Stimulated activated memory B cell treated with anti-CD40 and anti-IgM and Interleukin-4, amounts not matched to agents 10 μg/mL and 1 μg/mL and 100 μg/mL, for 72 hours (primary cell): ENCODE data around the gene GPRIN1.

ENCODE experiments used
- ATAC-seq: fragments of 150-1000 bp; cut with Tn5 transposase; 2 replicates; pipeline ENCODE4 v1.10.0; 2021
- H3K27ac Mint-ChIP-seq: one replicate; pipeline ENCODE4 v1.8.0; 2022; ENCODE audit warnings: mild to moderate bottlenecking, mixed read lengths
- H3K27me3 Mint-ChIP-seq: one replicate; pipeline ENCODE4 v1.8.0; 2022; ENCODE audit warnings: mixed read lengths
- H3K36me3 Mint-ChIP-seq: one replicate; pipeline ENCODE4 v1.8.0; 2022; ENCODE audit warnings: mixed read lengths
- H3K4me1 Mint-ChIP-seq: one replicate; pipeline ENCODE4 v1.8.0; 2022; ENCODE audit warnings: mixed read lengths
- H3K4me3 Mint-ChIP-seq: one replicate; pipeline ENCODE4 v1.8.0; 2022; ENCODE audit warnings: mild to moderate bottlenecking, moderate library complexity, mixed read lengths
- H3K9me3 Mint-ChIP-seq: one replicate; pipeline ENCODE4 v1.8.0; 2022; ENCODE audit warnings: mixed read lengths

The GPRIN1 gene

GRCh38 chr5:176646707-176647029 lies 36.7 kb upstream of the GPRIN1 start:
- no peaks in the 10 kb centered on the region for H3K9me3 Mint-ChIP-seq
- peak; percentile 1 for ATAC-seq
- H3K4me1 Mint-ChIP-seq, result peaks cover 44% of the 10 kb centered on the region
- H3K27ac Mint-ChIP-seq, result peak overlapping the region; percentile 90
- peak overlapping the region; percentile 89 for H3K4me3 Mint-ChIP-seq
- H3K36me3 Mint-ChIP-seq, result no peaks in the 10 kb centered on the region
- H3K27me3 Mint-ChIP-seq, result peaks cover 5% of the 10 kb centered on the region

- Mint-ChIP-seq H3K27ac (peak overlapping the region; percentile 90), H3K36me3 (no peaks in the 10 kb centered on the region), H3K4me1 (peaks cover 39% of the 10 kb centered on the region), H3K4me3 (peak overlapping the region; percentile 89), H3K9me3 (no peaks in the 10 kb centered on the region), H3K27me3 (peaks cover 5% of the 10 kb centered on the region)
- no peak for ATAC-seq
Observed at GRCh38 chr5:176646049-176646706, 36.2 kb upstream of the GPRIN1 start.

- no peak for ATAC-seq
- peaks cover 5% of the 10 kb centered on the region for H3K27me3 Mint-ChIP-seq
- no peaks in the 10 kb centered on the region for H3K36me3 Mint-ChIP-seq
- peaks cover 28% of the 10 kb centered on the region for H3K4me1 Mint-ChIP-seq
- H3K4me3 Mint-ChIP-seq, result no peak overlapping the region
- no peaks in the 10 kb centered on the region for H3K9me3 Mint-ChIP-seq
- H3K27ac Mint-ChIP-seq, result no peak overlapping the region
Observed at GRCh38 chr5:176644878-176645670, 35.1 kb upstream of the GPRIN1 start.

- no peak overlapping the region for H3K4me3 Mint-ChIP-seq
- peaks cover 5% of the 10 kb centered on the region for H3K27me3 Mint-ChIP-seq
- H3K36me3 Mint-ChIP-seq, result no peaks in the 10 kb centered on the region
- no peaks in the 10 kb centered on the region for H3K9me3 Mint-ChIP-seq
- peaks cover 23% of the 10 kb centered on the region for H3K4me1 Mint-ChIP-seq
- no peak overlapping the region for H3K27ac Mint-ChIP-seq
- no peak for ATAC-seq
Observed at GRCh38 chr5:176644294-176644693, 34.3 kb upstream of the GPRIN1 start.

GRCh38 chr5:176643491-176644219 lies 33.7 kb upstream of the GPRIN1 start:
- no peaks in the 10 kb centered on the region for H3K36me3 Mint-ChIP-seq
- H3K27ac Mint-ChIP-seq, result no peak overlapping the region
- no peak overlapping the region for H3K4me3 Mint-ChIP-seq
- no peak for ATAC-seq
- peaks cover 17% of the 10 kb centered on the region for H3K4me1 Mint-ChIP-seq
- peaks cover 5% of the 10 kb centered on the region for H3K27me3 Mint-ChIP-seq
- H3K9me3 Mint-ChIP-seq, result no peaks in the 10 kb centered on the region

- Mint-ChIP-seq H3K4me3 (no peak overlapping the region), H3K4me1 (peaks cover 11% of the 10 kb centered on the region), H3K36me3 (no peaks in the 10 kb centered on the region), H3K9me3 (no peaks in the 10 kb centered on the region), H3K27me3 (peaks cover 8% of the 10 kb centered on the region), H3K27ac (no peak overlapping the region)
- ATAC-seq, result no peak
Observed at GRCh38 chr5:176642675-176643490, 32.9 kb upstream of the GPRIN1 start.

- Mint-ChIP-seq H3K27me3 (peaks cover 19% of the 10 kb centered on the region), H3K4me1 (no peaks in the 10 kb centered on the region), H3K36me3 (no peaks in the 10 kb centered on the region), H3K27ac (no peak overlapping the region), H3K4me3 (no peak overlapping the region), H3K9me3 (no peaks in the 10 kb centered on the region)
- ATAC-seq, result no peak
Observed at GRCh38 chr5:176640616-176641015, 30.7 kb upstream of the GPRIN1 start.

- peaks cover 19% of the 10 kb centered on the region for H3K27me3 Mint-ChIP-seq
- no peak overlapping the region for H3K4me3 Mint-ChIP-seq
- H3K9me3 Mint-ChIP-seq, result no peaks in the 10 kb centered on the region
- H3K36me3 Mint-ChIP-seq, result no peaks in the 10 kb centered on the region
- H3K4me1 Mint-ChIP-seq, result peaks cover 4% of the 10 kb centered on the region
- no peak overlapping the region for H3K27ac Mint-ChIP-seq
- no peak for ATAC-seq
Observed at GRCh38 chr5:176639981-176640380, 30.0 kb upstream of the GPRIN1 start.

- peaks cover 19% of the 10 kb centered on the region for H3K27me3 Mint-ChIP-seq
- no peak overlapping the region for H3K27ac Mint-ChIP-seq
- H3K36me3 Mint-ChIP-seq, result no peaks in the 10 kb centered on the region
- H3K4me3 Mint-ChIP-seq, result no peak overlapping the region
- H3K4me1 Mint-ChIP-seq, result peaks cover 9% of the 10 kb centered on the region
- no peaks in the 10 kb centered on the region for H3K9me3 Mint-ChIP-seq
- ATAC-seq, result no peak
Observed at GRCh38 chr5:176639208-176639607, 29.3 kb upstream of the GPRIN1 start.

- H3K4me1 Mint-ChIP-seq, result peaks cover 17% of the 10 kb centered on the region
- no peak for ATAC-seq
- no peak overlapping the region for H3K4me3 Mint-ChIP-seq
- H3K9me3 Mint-ChIP-seq, result no peaks in the 10 kb centered on the region
- H3K27me3 Mint-ChIP-seq, result peaks cover 14% of the 10 kb centered on the region
- no peak overlapping the region for H3K27ac Mint-ChIP-seq
- H3K36me3 Mint-ChIP-seq, result no peaks in the 10 kb centered on the region
Observed at GRCh38 chr5:176638437-176638836, 28.5 kb upstream of the GPRIN1 start.

GRCh38 chr5:176637556-176637955 lies 27.6 kb upstream of the GPRIN1 start:
- no peak for ATAC-seq
- Mint-ChIP-seq H3K4me1 (peaks cover 19% of the 10 kb centered on the region), H3K27ac (no peak overlapping the region), H3K4me3 (no peak overlapping the region), H3K36me3 (no peaks in the 10 kb centered on the region), H3K9me3 (no peaks in the 10 kb centered on the region), H3K27me3 (peaks cover 14% of the 10 kb centered on the region)

GRCh38 chr5:176636426-176636825 lies 26.5 kb upstream of the GPRIN1 start:
- Mint-ChIP-seq H3K4me3 (no peak overlapping the region), H3K4me1 (peaks cover 19% of the 10 kb centered on the region), H3K27ac (no peak overlapping the region), H3K27me3 (peaks cover 18% of the 10 kb centered on the region), H3K9me3 (no peaks in the 10 kb centered on the region), H3K36me3 (no peaks in the 10 kb centered on the region)
- no peak for ATAC-seq

GRCh38 chr5:176633598-176633997 lies 23.6 kb upstream of the GPRIN1 start:
- Mint-ChIP-seq H3K27me3 (peaks cover 28% of the 10 kb centered on the region), H3K4me1 (peaks cover 34% of the 10 kb centered on the region), H3K36me3 (no peaks in the 10 kb centered on the region), H3K9me3 (no peaks in the 10 kb centered on the region), H3K4me3 (peak overlapping the region; percentile 49), H3K27ac (peak overlapping the region; percentile 18)
- peak; percentile 52 for ATAC-seq

- H3K9me3 Mint-ChIP-seq, result no peaks in the 10 kb centered on the region
- H3K36me3 Mint-ChIP-seq, result no peaks in the 10 kb centered on the region
- H3K27me3 Mint-ChIP-seq, result peaks cover 32% of the 10 kb centered on the region
- no peak overlapping the region for H3K4me3 Mint-ChIP-seq
- peaks cover 42% of the 10 kb centered on the region for H3K4me1 Mint-ChIP-seq
- ATAC-seq, result no peak
- H3K27ac Mint-ChIP-seq, result no peak overlapping the region
Observed at GRCh38 chr5:176632745-176633144, 22.8 kb upstream of the GPRIN1 start.
